Stimulated activated CD4-positive, alpha-beta T cell treated with anti-CD3 and anti-CD28 coated beads, TNF-alpha, amount 100 ng/mL, for 1 hour (primary cell): ENCODE data around the gene PDLIM7.

Experiments used
- DNase-seq, 3 donors: peaks; one replicate each; pipeline ENCODE4 v3.0.0-alpha.2; 2020; ENCODE audit warnings: low read depth in 3 of 3, low spot score in 1 of 3

The PDLIM7 gene

GRCh38 chr5:177475563-177476427 lies 21.6 kb downstream of the PDLIM7 start:
- DNase-seq, result no peak

- DNase-seq, result no peak
Observed at GRCh38 chr5:177474846-177475562, 22.4 kb downstream of the PDLIM7 start.

GRCh38 chr5:177474002-177474476 lies 23.4 kb downstream of the PDLIM7 start:
- DNase-seq, result no peak

- DNase-seq, result no peak
Observed at GRCh38 chr5:177473443-177474001, 23.9 kb downstream of the PDLIM7 start, which contains the start of gene DBN1. Gene DBN1, minus strand, starts transcription at chr5:177473634. Its CDS starts 113 bp downstream, at chr5:177473521.

GRCh38 chr5:177472460-177473442 lies 24.7 kb downstream of the PDLIM7 start:
- DNase-seq, result no peak

GRCh38 chr5:177471610-177472356 lies 25.6 kb downstream of the PDLIM7 start:
- DNase-seq, result no peak

- DNase-seq, result no peak
Observed at GRCh38 chr5:177470759-177471536, 26.5 kb downstream of the PDLIM7 start.

GRCh38 chr5:177469750-177470525 lies 27.5 kb downstream of the PDLIM7 start:
- DNase-seq, result no peak

- no peak for DNase-seq
Observed at GRCh38 chr5:177468685-177469628, 28.4 kb downstream of the PDLIM7 start.

- no peak for DNase-seq
Observed at GRCh38 chr5:177468329-177468684, 29.1 kb downstream of the PDLIM7 start.

GRCh38 chr5:177467436-177467835 lies 30.0 kb downstream of the PDLIM7 start:
- DNase-seq, result no peak

- DNase-seq, result no peak
Observed at GRCh38 chr5:177466861-177467260, 30.5 kb downstream of the PDLIM7 start.

GRCh38 chr5:177465044-177465443 lies 32.4 kb downstream of the PDLIM7 start:
- DNase-seq, result no peak

GRCh38 chr5:177462021-177462670 lies 35.3 kb downstream of the PDLIM7 start:
- DNase-seq, result no peak

- no peak for DNase-seq
Observed at GRCh38 chr5:177459819-177460628, 37.4 kb downstream of the PDLIM7 start.

GRCh38 chr5:177459357-177459756 lies 38.0 kb downstream of the PDLIM7 start:
- DNase-seq, result no peak
